ENCODE results near the gene ANO6. TPM values are rescaled to one million over a fixed set of nuclear protein-coding genes. Genes with fewer than 3 reads are reported as not detected.

The ANO6 gene
- total RNA-seq, 2 donors from 2014 or later: 24.4 to 28.0 TPM

- no peak overlapping the region for H3K27ac ChIP-seq
- 82 to 89% methylated on average over 3 of the region's 3 CpGs for WGBS, 2 donors
- no peak for ATAC-seq
- H3K36me3 ChIP-seq (replicated peaks in 1 of 2; ENCODE audit: insufficient read depth in 1 of 2, low read depth in 2 of 2): no peaks in the 10 kb centered on the region
- no peak overlapping the region for H3K4me3 ChIP-seq
- H3K4me1 ChIP-seq: peaks cover 14% of the 10 kb centered on the region
- no peak for DNase-seq
- H3K9me3 ChIP-seq: no peaks in the 10 kb centered on the region
- no peaks in the 10 kb centered on the region for H3K27me3 ChIP-seq
- TF ChIP-seq, protein P1, sequence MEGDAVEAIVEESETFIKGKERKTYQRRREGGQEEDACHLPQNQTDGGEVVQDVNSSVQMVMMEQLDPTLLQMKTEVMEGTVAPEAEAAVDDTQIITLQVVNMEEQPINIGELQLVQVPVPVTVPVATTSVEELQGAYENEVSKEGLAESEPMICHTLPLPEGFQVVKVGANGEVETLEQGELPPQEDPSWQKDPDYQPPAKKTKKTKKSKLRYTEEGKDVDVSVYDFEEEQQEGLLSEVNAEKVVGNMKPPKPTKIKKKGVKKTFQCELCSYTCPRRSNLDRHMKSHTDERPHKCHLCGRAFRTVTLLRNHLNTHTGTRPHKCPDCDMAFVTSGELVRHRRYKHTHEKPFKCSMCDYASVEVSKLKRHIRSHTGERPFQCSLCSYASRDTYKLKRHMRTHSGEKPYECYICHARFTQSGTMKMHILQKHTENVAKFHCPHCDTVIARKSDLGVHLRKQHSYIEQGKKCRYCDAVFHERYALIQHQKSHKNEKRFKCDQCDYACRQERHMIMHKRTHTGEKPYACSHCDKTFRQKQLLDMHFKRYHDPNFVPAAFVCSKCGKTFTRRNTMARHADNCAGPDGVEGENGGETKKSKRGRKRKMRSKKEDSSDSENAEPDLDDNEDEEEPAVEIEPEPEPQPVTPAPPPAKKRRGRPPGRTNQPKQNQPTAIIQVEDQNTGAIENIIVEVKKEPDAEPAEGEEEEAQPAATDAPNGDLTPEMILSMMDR (IDR thresholded peaks at IDR 0.05): no peak
- no peak for TF ChIP-seq POLR2A (IDR thresholded peaks at IDR 0.05)
- intact Hi-C loops (cut with DNase I): no loop called here
These were observed 11.6 kb downstream of the ANO6 start for GRCh38 chr12:45227316-45228067.

- WGBS, 2 donors: 16 to 27% methylated on average over 3 of the region's 3 CpGs
- ATAC-seq (no peak), DNase-seq (no peak)
- intact Hi-C loops (cut with DNase I): no loop called here
- H3K27ac ChIP-seq: peak overlapping the region in 3 of 4 donors; percentile 86 to 88 (median 87)
- TF ChIP-seq, protein P1 (IDR thresholded peaks at IDR 0.05): no peak
- TF ChIP-seq POLR2A (IDR thresholded peaks at IDR 0.05): no peak
- no peaks in the 10 kb centered on the region for H3K36me3 ChIP-seq (replicated peaks in 1 of 2; ENCODE audit: insufficient read depth in 1 of 2, low read depth in 2 of 2)
- H3K9me3 ChIP-seq: no peaks in the 10 kb centered on the region
- no peaks in the 10 kb centered on the region for H3K27me3 ChIP-seq
- no peak overlapping the region for H3K4me3 ChIP-seq
- peaks cover 53% of the 10 kb centered on the region for H3K4me1 ChIP-seq
These were observed 15.7 kb downstream of the ANO6 start for GRCh38 chr12:45231515-45232145.

DNA sequence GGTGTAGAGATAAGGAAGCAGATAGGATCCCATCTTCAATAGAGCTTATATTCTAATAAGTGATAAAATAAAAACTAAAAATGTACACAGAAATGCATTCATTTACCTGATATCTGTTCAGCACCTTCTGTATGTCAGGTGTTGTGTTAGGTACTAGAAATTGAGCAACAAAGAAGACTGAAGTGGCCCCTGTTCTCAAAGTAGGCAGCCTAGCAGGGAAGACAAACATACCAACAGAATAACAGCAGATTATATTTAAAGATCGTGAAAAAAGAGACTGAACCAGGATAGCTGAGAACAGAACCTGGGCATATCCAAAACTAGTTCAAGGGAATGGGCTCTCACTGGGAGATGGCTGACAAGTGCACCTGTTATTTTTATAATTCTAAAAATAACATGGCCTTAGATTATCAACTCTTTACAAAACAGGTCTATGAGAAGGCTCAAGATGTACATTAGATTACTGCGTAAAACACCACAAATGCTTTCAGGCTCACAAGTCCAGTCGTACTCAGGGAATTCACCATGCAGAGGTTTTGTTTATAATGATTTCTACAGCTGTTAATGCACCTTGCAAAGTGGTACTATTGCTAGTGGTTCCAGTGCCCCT lies 16.4 kb downstream of the ANO6 start:
- H3K27ac ChIP-seq: peak overlapping the region; percentile 41 to 88 (median 86)
- no peaks in the 10 kb centered on the region for H3K9me3 ChIP-seq
- no peaks in the 10 kb centered on the region for H3K36me3 ChIP-seq (replicated peaks in 1 of 2; ENCODE audit: insufficient read depth in 1 of 2, low read depth in 2 of 2)
- 19 to 34% methylated on average over 3 of the region's 3 CpGs for WGBS, 2 donors
- peaks cover 53% of the 10 kb centered on the region for H3K4me1 ChIP-seq
- H3K4me3 ChIP-seq: no peak overlapping the region
- ATAC-seq (peak; percentile 20), DNase-seq (no peak)
- intact Hi-C loops (cut with DNase I): no loop called here
- TF ChIP-seq, protein P1 (IDR thresholded peaks at IDR 0.05): no peak
- TF ChIP-seq POLR2A (IDR thresholded peaks at IDR 0.05): no peak
- no peaks in the 10 kb centered on the region for H3K27me3 ChIP-seq

DNA sequence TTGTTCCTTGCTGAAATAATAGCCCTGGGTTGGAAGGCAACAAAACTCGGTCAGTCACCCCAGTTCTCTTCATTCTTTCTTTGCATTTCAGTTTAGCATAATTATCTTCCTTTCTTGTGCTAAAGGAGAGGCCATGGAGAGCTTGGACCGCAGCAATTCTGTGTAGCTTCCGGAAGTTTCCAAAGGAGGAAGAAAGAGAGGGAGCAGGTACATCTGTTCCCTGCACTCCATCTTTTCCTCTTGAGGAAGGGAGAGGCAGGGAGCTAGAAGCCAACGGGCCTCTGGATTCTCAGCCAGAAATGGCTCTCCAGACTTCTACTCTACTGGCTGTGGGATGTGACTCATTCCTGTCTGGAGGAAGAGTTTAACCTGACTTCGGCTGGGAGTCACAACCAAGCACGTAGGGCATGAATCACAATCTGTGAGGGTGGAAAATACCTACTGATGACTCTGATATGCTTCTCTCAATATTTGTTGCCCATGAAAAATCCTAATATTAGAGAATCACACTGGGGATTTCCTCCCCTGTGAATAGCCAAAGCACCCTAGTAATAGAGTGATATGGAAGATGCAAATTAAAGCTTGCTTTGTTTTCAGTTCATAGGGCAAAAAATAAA lies 17.0 kb downstream of the ANO6 start:
- H3K27me3 ChIP-seq: no peaks in the 10 kb centered on the region
- DNase-seq (peak; percentile 26 to 64 (median 50)), ATAC-seq (peak; percentile 49)
- peaks cover 53% of the 10 kb centered on the region for H3K4me1 ChIP-seq
- 23% methylated on average over 6 of the region's 6 CpGs for WGBS, 2 donors
- intact Hi-C loops (cut with DNase I): no loop called here
- TF ChIP-seq, protein P1 (IDR thresholded peaks at IDR 0.05): no peak
- no peak for TF ChIP-seq POLR2A (IDR thresholded peaks at IDR 0.05)
- H3K36me3 ChIP-seq (replicated peaks in 1 of 2; ENCODE audit: insufficient read depth in 1 of 2, low read depth in 2 of 2): no peaks in the 10 kb centered on the region
- peak overlapping the region; percentile 41 to 88 (median 86) for H3K27ac ChIP-seq
- H3K4me3 ChIP-seq: no peak overlapping the region
- no peaks in the 10 kb centered on the region for H3K9me3 ChIP-seq
